HG03432 (cell line): ENCODE data around the gene SLC39A11.

Experiments used
- ATAC-seq: cut with Tn5 transposase; IDR thresholded peaks from one replicate; pipeline ENCODE4 v1.9.1; 2021; ENCODE audit warnings: mild to moderate bottlenecking, moderate library complexity; ENCODE audit not compliant: unreplicated experiment

The SLC39A11 gene

GRCh38 chr17:72883351-72883750 is 209.1 kb downstream of the SLC39A11 start:
- ATAC-seq = no peak

DNA sequence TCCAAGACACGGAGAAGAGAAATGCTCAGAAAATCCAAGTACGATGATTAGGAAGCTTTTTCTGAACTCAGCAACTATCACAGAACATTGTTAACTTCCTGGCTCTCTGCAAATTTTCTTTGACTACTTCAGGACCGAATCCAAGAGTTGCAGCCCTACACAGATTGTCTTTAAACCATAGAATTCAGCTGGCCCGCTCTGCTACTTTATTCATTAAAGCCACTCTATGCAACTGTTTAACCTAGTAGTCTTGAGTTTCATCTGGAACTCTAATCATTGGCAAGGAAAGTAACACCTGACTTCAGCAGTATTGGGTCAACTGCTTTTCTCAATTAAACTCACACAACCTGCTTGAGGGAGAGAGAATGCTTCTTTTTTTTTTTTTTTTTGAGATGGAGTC is 210.1 kb downstream of the SLC39A11 start:
- no peak for ATAC-seq

DNA sequence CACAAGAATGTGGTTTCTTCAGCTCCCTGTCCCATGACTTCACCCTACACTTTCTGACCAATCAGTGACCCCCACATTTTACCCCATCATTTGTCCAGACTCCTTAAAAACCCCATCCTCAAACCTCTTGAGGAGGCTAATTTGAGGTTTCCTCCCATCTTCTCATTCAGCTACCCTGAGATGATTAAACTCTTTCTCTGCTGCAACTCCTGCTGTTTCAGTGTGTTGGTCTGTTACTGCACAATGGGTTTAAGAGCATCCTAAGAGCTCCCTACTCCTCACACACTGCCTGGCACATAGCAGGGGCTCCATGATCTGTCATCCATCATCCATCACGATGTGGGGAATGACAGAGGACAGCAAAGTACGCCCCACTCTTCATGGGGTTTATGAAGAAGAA is 212.6 kb downstream of the SLC39A11 start:
- no peak for ATAC-seq

GRCh38 chr17:72878975-72879660 is 213.4 kb downstream of the SLC39A11 start:
- no peak for ATAC-seq

GRCh38 chr17:72877348-72877747 is 215.1 kb downstream of the SLC39A11 start:
- no peak for ATAC-seq

GRCh38 chr17:72876413-72876812 is 216.1 kb downstream of the SLC39A11 start:
- ATAC-seq = no peak

DNA sequence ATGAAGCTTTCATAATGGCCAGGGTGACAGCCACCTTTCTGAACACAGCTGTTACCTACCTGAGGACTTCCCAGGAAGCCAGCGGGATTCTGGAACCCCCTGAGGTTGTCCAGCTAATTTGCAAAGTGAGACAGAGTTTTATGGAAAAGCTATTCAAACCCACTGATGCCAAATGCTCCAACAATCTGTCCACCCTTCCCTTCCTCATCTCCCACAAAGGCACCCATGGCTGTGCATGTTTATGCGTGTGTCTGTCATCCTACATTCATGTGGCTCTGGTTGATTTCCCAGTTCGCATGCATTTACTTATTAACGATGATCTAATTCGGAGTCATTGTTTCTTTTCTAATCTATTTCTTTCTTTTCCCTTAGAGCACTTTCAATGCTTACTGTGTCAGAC is 217.1 kb downstream of the SLC39A11 start:
- no peak for ATAC-seq

DNA sequence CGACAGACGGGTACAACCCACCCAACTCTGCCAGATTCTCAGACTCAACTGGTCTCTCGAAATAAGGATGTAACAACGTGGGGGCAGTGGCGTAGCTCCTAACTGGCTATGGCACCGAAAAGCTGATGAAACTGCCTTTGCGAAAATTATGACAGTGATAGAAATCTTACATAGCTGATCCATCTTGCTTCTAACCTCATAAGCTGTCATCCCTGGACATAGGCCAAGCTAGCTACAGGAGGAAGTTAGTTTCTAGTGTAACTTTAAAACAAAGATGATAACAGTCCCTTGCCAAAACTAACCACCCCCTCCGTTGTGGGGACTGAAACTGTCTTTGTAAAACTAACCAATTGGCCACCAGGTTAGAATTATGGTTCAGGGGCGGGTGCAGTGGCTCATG is 220.1 kb downstream of the SLC39A11 start:
- ATAC-seq = no peak

DNA sequence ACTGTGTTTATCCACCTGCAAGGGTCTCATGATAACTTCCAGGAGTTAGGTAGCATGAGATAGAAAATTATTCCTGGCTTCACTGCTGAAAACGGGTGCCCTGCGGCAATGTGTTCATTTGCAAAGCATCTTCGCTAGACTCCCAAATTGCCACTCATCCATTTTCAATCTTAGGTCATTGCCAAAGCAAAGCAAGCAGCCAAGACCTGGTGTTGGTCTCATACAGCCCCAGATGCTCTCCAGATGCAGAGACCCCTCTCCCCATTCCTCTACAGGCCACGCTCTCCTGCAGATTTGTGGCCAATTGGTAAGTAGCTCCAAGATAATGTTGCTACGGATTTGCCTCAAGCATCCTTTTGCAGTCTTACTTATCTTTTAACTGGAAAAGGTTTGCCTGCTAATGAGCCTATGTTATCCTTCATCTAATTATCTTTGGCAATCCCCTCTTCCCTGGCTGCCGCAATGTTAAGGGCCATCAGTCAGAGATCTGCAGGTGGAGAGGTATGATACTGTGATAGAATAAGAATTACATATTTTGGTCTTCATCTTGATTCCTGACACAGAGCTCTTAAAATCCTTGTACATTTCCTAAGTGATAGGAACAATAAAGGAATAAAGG is 222.0 kb downstream of the SLC39A11 start:
- ATAC-seq = no peak

DNA sequence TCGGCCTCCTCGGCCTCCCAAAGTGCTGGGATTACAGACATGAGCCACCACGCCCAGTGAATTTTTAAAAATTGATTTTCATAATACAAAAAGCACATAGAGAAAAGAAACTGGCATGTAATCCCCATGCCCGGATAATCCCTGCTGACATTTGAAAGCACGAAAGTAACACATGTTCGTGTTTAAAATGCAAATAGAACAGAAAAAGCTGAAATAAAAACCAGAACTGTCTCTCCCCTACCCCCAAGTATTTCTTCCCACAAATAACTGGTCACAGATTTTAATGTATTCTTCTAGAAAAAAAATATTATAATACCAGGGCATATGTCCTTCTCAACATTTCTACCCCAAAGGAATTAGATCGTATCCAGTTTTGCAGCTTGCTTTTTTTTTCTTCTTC is 222.9 kb downstream of the SLC39A11 start:
- ATAC-seq = no peak

DNA sequence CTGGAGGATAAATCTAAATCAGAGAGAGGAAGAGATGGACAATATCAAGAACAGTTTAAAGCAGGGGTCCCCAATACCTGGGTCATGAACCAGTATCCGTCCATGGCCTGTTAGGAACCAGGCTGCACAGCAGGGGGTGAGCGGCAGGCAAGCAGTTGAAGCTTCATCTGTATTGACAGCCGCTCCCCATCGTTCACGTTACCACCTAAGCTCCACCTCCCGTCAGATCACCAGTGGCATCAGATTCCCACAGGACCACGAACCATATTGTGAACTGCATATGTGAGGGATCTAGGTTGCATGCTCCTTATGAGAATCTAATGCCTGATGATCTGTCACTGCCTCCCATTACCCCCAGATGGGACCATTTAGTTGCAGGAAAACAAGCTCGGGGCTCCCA is 226.5 kb downstream of the SLC39A11 start:
- no peak for ATAC-seq

GRCh38 chr17:72863526-72864211 is 228.8 kb downstream of the SLC39A11 start:
- ATAC-seq = no peak

DNA sequence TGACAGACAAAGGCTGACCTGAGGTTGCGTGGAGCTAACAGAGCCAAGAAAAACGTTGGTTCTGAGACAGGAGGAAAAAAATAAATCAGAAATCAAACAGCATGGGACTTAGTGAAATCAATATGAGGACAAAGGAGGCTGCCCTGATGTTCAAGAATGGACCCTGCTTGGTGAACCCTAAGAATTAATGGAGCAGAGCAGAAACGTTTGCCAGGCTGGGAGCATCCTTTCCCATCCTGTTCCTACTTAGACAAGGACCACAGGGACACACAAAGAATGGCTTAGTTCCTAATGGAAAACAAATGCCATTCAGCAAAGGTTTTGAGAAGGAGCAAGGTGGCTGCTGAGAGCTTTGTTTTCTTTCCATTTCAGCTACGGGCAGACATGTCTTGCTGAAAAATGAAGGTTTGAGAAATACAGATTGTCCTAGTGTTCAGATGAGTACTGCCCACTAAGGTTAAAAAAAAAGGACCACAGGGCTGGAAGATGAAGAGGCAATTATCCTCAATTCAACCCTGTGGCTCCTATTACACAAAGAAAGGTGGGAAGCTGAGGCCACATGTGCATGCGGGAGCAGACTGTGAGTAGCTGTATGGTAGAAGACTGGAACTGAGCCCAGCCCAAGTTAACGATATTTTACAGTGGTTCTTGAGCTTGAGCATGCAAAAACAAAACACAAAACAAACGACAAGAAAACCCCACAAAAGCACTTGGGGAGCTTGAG is 230.1 kb downstream of the SLC39A11 start:
- no peak for ATAC-seq

GRCh38 chr17:72861811-72862210 is 230.7 kb downstream of the SLC39A11 start:
- no peak for ATAC-seq

- no peak for ATAC-seq
These were observed 231.7 kb downstream of the SLC39A11 start for GRCh38 chr17:72860778-72861177.

DNA sequence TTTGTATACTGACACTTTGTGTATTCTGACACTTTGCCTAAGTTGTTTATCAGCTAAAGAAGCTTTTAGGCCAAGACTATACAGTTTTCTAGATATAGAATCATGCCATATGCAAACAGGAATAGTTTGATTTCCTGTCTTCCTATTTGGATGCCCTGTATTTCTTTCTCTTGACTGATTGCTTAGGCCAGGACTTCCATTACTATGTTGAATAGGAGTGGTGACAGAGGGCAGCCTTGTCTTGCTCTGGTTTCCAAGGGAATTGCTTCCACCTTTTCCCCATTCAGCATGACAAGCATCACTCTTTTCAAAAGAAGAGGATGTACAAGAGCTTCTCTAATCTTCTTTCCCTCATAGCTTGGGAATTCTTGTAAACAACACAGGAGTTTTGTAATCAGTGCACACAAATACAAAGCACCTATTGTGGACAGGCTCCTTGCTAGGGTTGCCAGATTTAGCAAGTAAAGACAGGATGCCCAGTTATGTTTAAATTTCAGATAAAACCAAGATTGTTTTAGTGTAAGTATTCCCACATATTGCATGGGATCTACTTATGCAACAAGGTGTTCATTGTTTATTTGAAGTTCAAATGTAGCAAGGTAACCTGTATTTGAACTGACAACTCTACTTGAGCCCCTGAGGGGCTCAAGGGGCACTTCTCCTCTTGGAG is 233.5 kb downstream of the SLC39A11 start:
- ATAC-seq = no peak

DNA sequence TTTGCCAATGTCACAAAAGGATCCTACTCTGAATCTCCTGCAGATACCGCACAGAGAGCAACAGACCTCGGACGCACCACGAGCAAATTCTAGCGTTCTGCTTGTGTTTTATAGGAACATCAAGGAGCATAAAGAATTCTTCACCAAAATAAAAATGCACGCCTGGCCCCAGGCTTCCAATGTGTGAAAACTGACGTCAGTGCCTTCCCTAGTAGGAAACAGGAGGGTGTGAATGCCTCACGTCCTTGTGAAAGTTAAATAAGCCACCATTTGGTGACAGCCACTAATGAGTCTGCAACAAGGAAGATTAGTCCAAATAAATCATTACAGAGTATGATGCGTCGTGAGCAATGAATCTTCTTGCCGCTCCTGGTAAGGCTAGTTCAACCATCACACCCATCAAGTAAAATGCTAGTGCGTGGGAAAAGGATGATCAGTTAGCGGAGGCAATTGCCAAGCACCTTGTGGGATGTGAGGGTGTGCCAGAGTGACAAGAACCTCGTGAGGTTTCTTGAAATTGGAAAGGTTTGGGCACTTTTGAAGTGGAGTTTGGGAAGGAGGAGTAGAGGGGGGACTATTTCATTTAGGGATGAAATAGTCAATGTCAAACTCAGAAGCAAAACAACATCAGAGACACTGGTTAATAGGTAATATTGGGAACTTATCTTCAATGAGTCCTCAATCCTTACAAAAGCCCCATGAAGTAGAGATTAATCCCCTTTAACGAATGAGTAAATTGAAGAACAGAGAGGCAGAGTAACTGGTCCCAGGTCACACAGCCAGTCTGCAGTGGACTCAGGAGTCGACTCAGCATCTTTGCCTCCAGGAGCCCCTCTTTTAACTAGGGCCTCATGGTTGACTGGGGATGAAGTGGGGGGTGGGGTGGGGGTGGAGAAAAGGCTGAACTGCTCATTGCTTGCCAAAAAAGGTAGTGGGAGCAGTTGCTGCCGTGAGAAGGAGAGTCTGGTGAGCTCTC is 238.8 kb downstream of the SLC39A11 start:
- ATAC-seq = no peak

GRCh38 chr17:72852277-72852938 is 240.1 kb downstream of the SLC39A11 start:
- no peak for ATAC-seq

GRCh38 chr17:72850410-72851118 is 241.9 kb downstream of the SLC39A11 start:
- ATAC-seq = no peak
